GM19043 (cell line): ENCODE measurements around the gene GPR146.

Source experiments
- ATAC-seq: cut with Tn5 transposase; IDR thresholded peaks from one replicate; pipeline ENCODE4 v1.9.1; 2021; ENCODE audit warnings: low read depth; ENCODE audit not compliant: unreplicated experiment

GPR146 gene

DNA sequence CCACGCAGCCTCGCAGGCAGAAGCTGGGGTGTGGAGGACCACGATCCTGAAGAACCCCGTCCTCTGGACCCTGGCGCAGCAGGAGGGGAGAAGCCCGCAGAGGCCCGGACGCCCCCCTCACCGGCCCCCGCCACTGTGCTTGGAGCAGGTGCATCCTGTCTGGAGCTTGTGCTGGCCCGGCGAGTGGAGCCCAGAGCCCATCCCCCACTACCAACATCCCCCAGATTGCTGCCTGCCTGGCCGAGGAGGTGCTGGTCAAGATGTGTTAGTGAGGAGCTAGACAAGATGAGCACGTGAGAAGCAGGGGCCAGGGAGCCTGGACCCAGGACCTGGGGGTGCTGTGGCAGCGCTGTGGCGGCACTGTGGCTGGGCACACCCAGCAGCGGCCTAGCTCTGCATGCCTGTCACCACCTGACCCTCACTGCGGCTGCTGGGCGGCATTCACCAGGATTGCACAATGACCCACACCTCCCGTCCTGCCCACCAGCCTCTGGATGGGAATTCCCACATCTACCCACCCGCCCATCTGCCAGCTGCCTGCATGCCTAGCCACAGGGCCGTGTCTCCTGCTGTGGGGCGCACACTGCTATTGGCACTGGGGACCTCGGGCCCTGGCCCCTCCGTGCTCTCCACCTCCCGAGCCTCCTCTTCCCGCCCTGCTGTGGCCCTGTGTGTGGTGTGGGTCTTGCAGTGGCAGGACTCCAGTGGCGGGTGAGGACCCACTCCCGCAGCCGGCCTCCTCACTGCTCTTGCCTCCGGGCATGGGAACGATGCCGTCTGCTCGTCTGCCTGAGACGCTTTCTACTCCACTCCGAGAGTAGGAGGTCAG lies 11.8 kb downstream of the GPR146 start:
- ATAC-seq: no peak

DNA sequence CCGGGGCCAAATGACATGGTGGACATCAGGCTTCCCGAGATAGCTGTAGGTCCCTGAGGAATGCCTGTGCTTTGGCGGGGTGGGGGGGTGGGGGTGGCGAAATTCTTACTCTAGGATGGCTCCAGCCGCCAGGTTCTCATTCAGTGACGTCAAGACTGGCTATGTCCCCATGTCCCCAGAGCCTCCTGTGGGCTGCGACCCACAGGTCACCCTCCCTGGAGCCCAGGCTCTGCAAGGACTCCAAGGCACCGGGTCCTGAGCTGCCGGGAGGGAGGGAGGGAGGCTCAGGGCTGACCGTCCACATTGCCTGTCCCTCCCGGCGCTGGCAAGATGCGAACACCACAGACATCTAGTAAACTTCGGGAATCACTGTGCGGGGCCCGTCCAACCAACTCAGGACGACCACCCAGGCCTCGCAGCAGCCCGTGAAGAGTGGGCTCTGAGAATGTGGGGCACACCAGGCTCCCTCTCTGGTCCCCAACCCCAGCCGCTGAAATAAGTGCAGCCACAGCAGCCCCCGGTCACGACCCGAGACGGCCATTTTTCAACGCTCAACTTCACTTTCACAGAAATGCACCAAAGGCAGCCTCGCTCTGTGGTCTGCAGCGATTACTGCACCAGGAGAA lies 12.6 kb downstream of the GPR146 start:
- no peak for ATAC-seq

GRCh38 chr7:1057416-1058291 lies 13.3 kb downstream of the GPR146 start:
- ATAC-seq: no peak

DNA sequence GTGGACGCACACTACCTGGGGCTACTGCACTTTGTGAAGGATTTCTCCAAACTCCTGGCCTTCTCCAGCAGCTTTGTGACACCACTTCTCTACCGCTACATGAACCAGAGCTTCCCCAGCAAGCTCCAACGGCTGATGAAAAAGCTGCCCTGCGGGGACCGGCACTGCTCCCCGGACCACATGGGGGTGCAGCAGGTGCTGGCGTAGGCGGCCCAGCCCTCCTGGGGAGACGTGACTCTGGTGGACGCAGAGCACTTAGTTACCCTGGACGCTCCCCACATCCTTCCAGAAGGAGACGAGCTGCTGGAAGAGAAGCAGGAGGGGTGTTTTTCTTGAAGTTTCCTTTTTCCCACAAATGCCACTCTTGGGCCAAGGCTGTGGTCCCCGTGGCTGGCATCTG lies 14.0 kb downstream of the GPR146 start:
- no peak for ATAC-seq

- ATAC-seq: no peak
Observed at GRCh38 chr7:1058821-1059199, 14.5 kb downstream of the GPR146 start.

GRCh38 chr7:1059200-1060091 lies 15.1 kb downstream of the GPR146 start:
- no peak for ATAC-seq

- ATAC-seq: no peak
Observed at GRCh38 chr7:1060315-1061072, 16.1 kb downstream of the GPR146 start.

DNA sequence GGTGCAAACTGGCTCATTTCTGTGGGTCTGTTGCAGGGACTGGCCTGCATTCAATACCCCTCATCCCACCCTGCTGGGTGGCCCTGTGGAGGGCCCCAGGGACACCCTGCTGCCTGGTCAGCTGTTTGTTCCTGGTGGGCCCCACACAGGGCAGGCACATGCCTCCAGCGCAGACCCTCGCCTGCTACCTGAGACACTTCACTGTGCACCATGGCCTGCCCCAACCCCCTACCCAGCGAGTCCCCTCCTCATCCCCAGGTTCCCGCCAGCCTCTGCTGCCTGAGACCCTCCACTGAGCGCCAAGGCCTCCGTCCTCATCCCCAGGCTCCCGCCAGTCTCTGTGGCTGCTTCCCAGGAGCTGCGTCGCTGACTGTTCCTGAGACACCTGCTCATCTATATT lies 16.8 kb downstream of the GPR146 start:
- no peak for ATAC-seq

GRCh38 chr7:1062296-1063294 lies 18.2 kb downstream of the GPR146 start:
- peak; percentile 63 for ATAC-seq

DNA sequence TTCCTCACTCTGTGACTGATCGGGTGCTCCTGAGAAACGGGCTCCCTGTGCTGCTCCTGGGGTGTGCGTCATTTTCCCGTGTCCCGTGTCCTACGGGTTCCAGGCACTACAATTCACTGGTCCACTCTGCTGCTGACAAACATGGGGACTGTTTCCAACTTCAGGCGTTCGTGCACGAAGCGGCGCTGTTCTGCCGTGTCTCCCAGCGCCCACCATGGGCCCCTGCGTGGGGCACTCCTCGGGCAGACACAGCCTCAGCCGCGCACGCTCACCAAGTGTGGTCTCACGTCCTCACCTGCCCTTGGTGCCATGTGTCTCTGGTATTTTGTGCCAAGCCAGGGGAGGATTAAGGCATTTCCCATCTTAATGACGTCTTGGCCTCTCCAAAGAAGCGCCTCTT lies 19.0 kb downstream of the GPR146 start:
- ATAC-seq: no peak

DNA sequence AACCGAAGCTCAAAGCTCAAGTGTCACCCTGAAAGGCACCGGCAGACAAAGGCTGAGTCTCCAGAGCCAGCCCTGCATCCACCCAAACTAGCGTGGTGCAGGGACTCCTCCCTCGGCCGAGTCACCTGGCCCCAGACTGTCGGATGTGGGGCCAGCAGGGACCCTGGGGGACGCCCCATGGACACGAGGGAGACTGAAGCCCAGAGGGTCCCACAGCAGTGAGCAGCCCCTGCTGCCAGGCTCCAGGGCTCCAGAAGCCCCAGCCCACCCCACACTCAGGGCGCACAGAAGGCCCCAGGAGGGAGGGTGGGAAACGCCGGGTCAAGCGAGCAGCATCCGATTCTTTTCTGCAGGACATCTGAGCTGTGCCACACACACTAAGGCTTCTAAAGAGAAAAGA lies 20.2 kb downstream of the GPR146 start:
- no peak for ATAC-seq

- no peak for ATAC-seq
Observed at GRCh38 chr7:1065263-1065584, 20.9 kb downstream of the GPR146 start.

DNA sequence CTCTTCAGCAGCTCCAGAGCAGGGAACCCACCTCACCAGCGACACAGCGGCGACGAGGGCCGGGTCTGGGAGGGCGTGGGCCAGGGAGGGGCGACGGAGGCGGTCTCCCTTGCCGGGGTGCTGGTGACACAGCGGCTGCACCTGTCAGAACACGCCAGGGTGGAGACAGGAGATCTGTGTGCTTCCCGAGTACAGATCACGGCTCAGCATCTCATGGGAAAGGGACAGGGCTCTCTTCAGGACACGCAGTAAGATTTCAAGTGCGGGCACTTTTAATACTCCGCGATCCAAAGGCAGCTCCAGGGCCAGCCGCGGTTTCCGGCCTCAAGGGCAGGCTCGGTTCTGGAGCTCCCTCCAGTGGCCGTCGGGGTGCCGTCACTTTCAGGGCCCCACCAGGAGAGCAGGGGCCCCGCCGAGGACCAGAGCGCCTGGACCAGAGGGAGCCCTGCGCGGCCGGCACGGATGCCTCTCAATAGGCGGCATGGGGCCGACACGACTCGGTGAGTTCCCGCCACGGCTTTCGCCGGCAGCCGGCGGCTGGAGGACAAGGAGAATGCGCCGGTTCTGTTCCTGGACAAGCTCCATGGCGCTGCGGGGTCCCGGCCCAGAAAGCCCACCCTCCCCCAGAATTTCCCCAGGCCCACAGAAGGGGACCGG lies 21.4 kb downstream of the GPR146 start:
- peak; percentile 48 for ATAC-seq

- no peak for ATAC-seq
Observed at GRCh38 chr7:1066242-1066588, 21.9 kb downstream of the GPR146 start.

GRCh38 chr7:1068013-1068412 lies 23.7 kb downstream of the GPR146 start:
- no peak for ATAC-seq

DNA sequence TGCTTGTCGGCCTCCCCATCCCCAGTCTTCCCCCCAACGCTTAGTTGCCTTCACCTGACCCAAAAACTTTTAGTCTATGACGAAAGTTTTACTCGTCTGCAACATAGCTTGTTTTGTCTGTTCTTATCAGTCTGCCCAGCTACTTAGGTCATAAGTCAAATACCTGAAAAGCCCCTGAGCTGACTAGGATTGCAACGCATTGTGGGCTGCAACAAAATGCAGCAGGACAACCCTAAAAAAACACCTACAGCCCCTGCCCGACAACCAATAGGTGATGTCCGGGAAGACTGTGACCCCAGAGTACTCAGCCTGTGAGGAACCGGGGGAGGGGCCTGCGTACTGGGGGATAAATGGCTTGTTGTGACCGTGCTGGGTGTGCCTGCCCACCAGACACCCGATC lies 24.3 kb downstream of the GPR146 start:
- ATAC-seq: no peak

DNA sequence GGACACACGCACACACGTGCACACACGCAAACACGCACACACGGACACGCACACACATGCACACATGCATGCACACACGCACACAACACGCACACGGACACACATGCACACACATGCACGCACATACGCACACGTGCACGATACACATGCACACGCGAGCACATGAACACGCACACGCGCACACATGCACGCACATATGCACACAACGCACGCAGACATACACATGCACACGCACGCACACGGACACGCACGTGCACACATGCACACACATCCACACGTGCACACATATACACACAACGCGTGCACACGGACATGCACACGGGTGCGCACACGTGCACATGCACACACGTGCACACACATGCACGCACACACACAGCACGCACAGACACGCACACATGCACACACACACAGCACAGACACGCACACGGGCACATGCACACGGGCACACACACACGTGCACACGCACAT lies 26.2 kb downstream of the GPR146 start:
- ATAC-seq: no peak

DNA sequence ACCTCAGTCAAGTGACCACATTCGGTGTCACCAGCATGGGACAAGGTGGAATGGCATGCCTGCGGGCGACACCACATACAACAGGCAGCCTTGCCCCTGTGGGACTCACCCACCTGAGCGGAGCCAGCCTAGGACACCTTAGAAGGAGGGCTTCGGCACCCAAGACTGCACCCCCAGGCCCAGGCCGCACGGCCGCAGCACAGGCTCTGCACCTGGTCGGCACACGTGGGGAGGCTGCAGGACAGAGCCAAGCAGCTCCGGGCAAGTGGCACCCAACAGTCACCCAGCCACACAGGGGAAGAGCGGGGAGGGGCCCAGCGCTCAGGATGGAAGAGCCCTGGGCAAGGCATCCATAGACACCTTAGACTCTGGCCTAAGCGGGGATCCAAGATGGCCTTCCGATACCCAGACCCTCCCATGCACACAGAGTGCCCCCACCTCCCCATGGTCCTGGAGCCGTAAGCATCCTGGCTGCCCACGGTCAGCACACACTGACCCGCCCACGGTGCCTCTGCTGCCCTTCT lies 27.4 kb downstream of the GPR146 start:
- ATAC-seq: no peak
